GM21528 (cell line): ENCODE data around the gene POLG.
"Not testable (repeated sequence)": the region's sequence is repeated elsewhere in the genome, so short reads cannot be mapped to it uniquely, and the experiment has no call there.

Experiments used
- ATAC-seq: cut with Tn5 transposase; IDR thresholded peaks from one replicate; pipeline ENCODE4 v1.9.1; 2021; ENCODE audit warnings: mild to moderate bottlenecking, moderate library complexity; ENCODE audit not compliant: unreplicated experiment, low FRiP score

POLG gene

GRCh38 chr15:89301304-89302089 is 33.1 kb downstream of the POLG start:
- ATAC-seq, result no peak

GRCh38 chr15:89299896-89300295 is 34.7 kb downstream of the POLG start:
- no peak for ATAC-seq

GRCh38 chr15:89293012-89293411 is 41.6 kb downstream of the POLG start:
- no peak for ATAC-seq

GRCh38 chr15:89291934-89292438 is 42.6 kb downstream of the POLG start:
- ATAC-seq, result no peak

GRCh38 chr15:89283201-89283600 is 51.4 kb downstream of the POLG start:
- no peak for ATAC-seq

- ATAC-seq, result no peak
These were observed 52.0 kb downstream of the POLG start for GRCh38 chr15:89282631-89283030.

GRCh38 chr15:89278307-89278706 is 56.3 kb downstream of the POLG start:
- ATAC-seq, result no peak

GRCh38 chr15:89277281-89277680 is 57.3 kb downstream of the POLG start:
- not testable (repeated sequence) for ATAC-seq
